Gastroesophageal sphincter (tissue), 4 donors: ENCODE results near the gene C6orf15. TPM values are rescaled to one million over a fixed set of nuclear protein-coding genes. Genes with fewer than 3 reads are reported as not detected.

ENCODE experiments used
- ATAC-seq: fragments of 150-250 bp; one replicate; pipeline ENCODE4 v1.9.1; 2016; ENCODE audit warnings: mild to moderate bottlenecking, moderate library complexity
- H3K27ac ChIP-seq, 4 donors: fragments of 200-600 bp; sonication (generic) in 3 of 4; 1 replicate in 3 of 4; 2 replicates in 1 of 4; pipeline ENCODE4 v1.5.1; 2016 to 2019
- H3K27me3 ChIP-seq: fragments of 200-600 bp; sonication (generic); one replicate; pipeline ENCODE4 v1.5.1; 2019
- H3K36me3 ChIP-seq, 2 donors: fragments of 200-600 bp; sonication (generic); one replicate each; pipeline ENCODE4 v1.5.1; 2019; ENCODE audit warnings: control low read depth in 1 of 2
- H3K4me1 ChIP-seq, 3 donors: fragments of 200-600 bp; sonication (generic); 1 replicate in 2 of 3; 2 replicates in 1 of 3; pipeline ENCODE4 v1.5.1; 2016 to 2019; ENCODE audit warnings: control low read depth in 2 of 3
- H3K4me3 ChIP-seq, 2 donors: fragments of 200-600 bp; sonication (generic); one replicate each; pipeline ENCODE4 v1.5.1; 2019; ENCODE audit warnings: mild to moderate bottlenecking in 1 of 2, moderate library complexity in 1 of 2
- H3K9me3 ChIP-seq, 3 donors: fragments of 200-600 bp; sonication (generic); one replicate each; pipeline ENCODE4 v1.5.1; 2017 to 2019; ENCODE audit warnings: control low read depth in 2 of 3
- CTCF ChIP-seq, 4 experiments: fragments of 200-600 bp in 2 of 4; fragments of 450-650 bp in 2 of 4; sonication (generic) in 1 of 4; IDR thresholded peaks; one replicate each; pipeline ENCODE4 v1.5.1; 2017 to 2019; ENCODE audit warnings: antibody characterized with exemption in 4 of 4, mild to moderate bottlenecking in 2 of 4, moderate library complexity in 2 of 4
- EP300 ChIP-seq: sonication (generic); formaldehyde crosslinking; IDR thresholded peaks from one replicate; pipeline ENCODE4 v1.6.1; 2017; ENCODE audit warnings: antibody characterized with exemption, mild to moderate bottlenecking
- POLR2A ChIP-seq, 2 donors: fragments of 450-650 bp; IDR thresholded peaks; one replicate each; pipeline ENCODE4 v1.6.1; 2017; ENCODE audit warnings: antibody characterized with exemption in 2 of 2, mild to moderate bottlenecking in 2 of 2, moderate library complexity in 1 of 2
- POLR2AphosphoS5 ChIP-seq: sonication (generic); formaldehyde crosslinking; IDR thresholded peaks from one replicate; pipeline ENCODE4 v1.6.1; 2017; ENCODE audit warnings: antibody characterized with exemption
- WGBS, 2 donors: methylation state at CpG; one replicate each; pipeline ENCODE4 v1.1.5; 2018; ENCODE audit warnings: low coverage in 1 of 2; 5-methylcytosine and 5-hydroxymethylcytosine counted together
- total RNA-seq, 4 donors: library from RNA; depleted of rRNA; stranded (reverse); fragments of >200 nt; gene quantifications; one replicate each; pipeline ENCODE4 v1.1.0, GENCODE V29; 2016

C6orf15 gene
- total RNA-seq, 4 donors from 2014 or later = not detected

DNA sequence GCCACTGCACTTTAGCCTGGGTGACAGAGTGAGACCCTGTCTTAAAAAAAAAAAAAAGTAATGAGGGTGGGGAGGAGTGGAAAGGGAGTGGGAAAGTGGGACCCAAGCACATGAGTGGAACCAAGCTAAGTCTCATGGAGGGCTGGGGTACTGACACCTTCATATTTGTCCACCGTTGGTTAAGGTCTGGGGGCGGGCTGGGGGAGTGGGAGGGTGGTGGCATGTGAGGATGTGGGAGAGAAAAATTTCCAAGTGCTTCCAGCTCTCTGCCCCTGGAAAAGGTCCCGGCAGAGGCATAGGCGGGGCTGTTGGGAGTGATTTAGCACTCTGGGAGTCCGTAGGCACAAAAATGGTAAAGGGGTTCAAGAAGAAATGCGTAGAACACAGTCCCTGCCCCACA, 20.4 kb upstream of the C6orf15 start:
- ATAC-seq = no peak
- H3K27me3 ChIP-seq = no peaks in the 10 kb centered on the region
- no peak overlapping the region for H3K27ac ChIP-seq
- H3K4me3 ChIP-seq = no peak overlapping the region
- no peaks in the 10 kb centered on the region for H3K36me3 ChIP-seq
- WGBS, 2 donors = 82 to 83% methylated on average over 1 to 4 of the region's 6 CpGs
- H3K4me1 ChIP-seq = peaks cover 0 to 7% (median 3%) of the 10 kb centered on the region in 3 donors
- no peaks in the 10 kb centered on the region for H3K9me3 ChIP-seq
- TF ChIP-seq CTCF (IDR thresholded peaks at IDR 0.05) (no peak), POLR2AphosphoS5 (no peak), POLR2A (IDR thresholded peaks at IDR 0.05) (no peak), EP300 (no peak)

DNA sequence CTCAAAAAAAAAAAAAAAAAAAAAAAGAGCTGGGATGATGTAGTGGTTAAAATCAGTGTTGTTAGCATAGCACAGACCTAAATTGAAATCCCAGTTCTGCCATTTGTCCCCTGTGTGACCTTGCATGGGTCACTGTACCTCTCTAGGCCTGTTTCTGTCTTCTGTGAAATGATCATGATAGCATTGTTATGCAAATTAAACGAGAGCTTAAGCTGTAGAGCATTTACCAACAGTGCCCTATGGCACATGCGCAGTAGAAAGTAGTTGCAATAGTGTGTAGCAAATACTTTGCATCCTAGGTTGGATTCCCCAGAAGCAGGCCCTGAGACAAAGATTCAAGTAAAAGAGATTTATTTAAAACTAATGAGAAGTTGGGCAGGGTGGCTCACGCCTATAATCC, 19.2 kb upstream of the C6orf15 start:
- Histone ChIP-seq H3K36me3 (no peaks in the 10 kb centered on the region), H3K27ac (no peak overlapping the region), H3K4me3 (no peak overlapping the region), H3K4me1 (no peaks in the 10 kb centered on the region), H3K27me3 (no peaks in the 10 kb centered on the region), H3K9me3 (no peaks in the 10 kb centered on the region)
- WGBS, 2 donors = 68 to 84% methylated on average over 2 to 3 of the region's 3 CpGs
- no peak for TF ChIP-seq CTCF (IDR thresholded peaks at IDR 0.05)
- ATAC-seq = no peak

DNA sequence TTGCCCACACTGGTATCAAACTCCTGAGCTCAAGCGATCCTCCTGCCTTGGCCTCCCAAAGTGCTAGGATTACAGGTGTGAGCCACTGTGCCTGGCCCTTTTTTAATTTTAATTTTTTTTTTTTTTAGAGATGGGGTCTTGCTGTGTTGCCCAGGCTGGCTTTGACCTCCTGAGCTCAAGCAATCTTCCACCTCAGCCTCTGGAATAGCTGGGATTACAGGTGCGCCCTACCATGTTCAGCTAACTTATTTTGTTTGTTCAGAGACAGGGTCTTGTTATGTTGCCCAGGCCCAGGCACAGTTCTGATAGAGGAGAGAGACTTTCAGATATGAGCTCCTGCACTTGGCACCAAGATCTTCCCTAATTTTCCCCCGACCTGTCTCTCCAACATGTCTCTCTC, 18.4 kb upstream of the C6orf15 start:
- Histone ChIP-seq H3K4me1 (no peaks in the 10 kb centered on the region), H3K4me3 (no peak overlapping the region), H3K27me3 (no peaks in the 10 kb centered on the region), H3K27ac (no peak overlapping the region), H3K36me3 (peaks cover 0 to 3% of the 10 kb centered on the region in 2 donors), H3K9me3 (no peaks in the 10 kb centered on the region)
- TF ChIP-seq EP300 = no peak
- no peak for TF ChIP-seq POLR2A (IDR thresholded peaks at IDR 0.05)
- TF ChIP-seq CTCF (IDR thresholded peaks at IDR 0.05) = no peak
- TF ChIP-seq POLR2AphosphoS5 = no peak
- WGBS, 2 donors = 93 to 100% methylated on average over 1 to 3 of the region's 3 CpGs
- no peak for ATAC-seq

- WGBS, 2 donors = 24 to 33% methylated on average over 4 of the region's 4 CpGs
- ATAC-seq = no peak
- TF ChIP-seq POLR2A (IDR thresholded peaks at IDR 0.05) = no peak
- no peak for TF ChIP-seq POLR2AphosphoS5
- no peak for TF ChIP-seq CTCF (IDR thresholded peaks at IDR 0.05)
- TF ChIP-seq EP300 = no peak
- no peaks in the 10 kb centered on the region for H3K9me3 ChIP-seq
- H3K27ac ChIP-seq = no peak overlapping the region
- peaks cover 0 to 5% (median 0%) of the 10 kb centered on the region in 3 donors for H3K4me1 ChIP-seq
- H3K4me3 ChIP-seq = no peak overlapping the region
- no peaks in the 10 kb centered on the region for H3K27me3 ChIP-seq
- H3K36me3 ChIP-seq = peaks cover 0 to 3% of the 10 kb centered on the region in 2 donors
Observed at GRCh38 chr6:31129130-31129529, 16.8 kb upstream of the C6orf15 start.

DNA sequence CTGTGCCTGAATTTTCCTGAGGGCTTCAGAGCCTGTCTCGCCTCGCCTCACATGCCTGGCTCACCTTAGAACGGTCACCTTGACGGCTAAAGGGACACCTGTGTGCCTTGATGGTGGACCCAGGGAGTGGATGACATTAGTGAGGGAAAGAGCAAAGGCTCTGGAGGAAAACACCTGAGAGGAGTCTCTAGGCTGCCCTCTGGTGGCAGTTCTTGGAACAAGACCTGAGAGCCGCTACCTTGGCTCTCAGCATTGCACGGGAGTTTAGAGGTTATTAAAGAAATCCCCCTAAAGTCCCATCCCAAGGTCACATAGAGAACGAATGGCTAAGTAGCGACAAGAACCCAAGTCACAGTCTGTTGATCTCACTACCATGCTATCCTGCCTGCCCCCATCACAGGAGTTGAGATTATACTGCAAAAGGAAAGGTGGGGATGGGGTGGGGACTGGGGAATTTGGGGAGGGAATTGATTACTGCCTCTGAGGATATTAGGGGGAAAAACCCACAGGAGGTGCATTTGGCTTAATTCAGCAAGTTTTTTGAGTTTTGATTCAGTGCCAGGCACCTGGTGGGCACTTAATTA, 15.8 kb upstream of the C6orf15 start:
- TF ChIP-seq CTCF (IDR thresholded peaks at IDR 0.05) (peak in 3 of 4 experiments; percentile 61 to 82 (median 66)), EP300 (no peak)
- Histone ChIP-seq H3K9me3 (no peaks in the 10 kb centered on the region), H3K4me1 (peaks cover 0 to 13% (median 0%) of the 10 kb centered on the region in 3 donors), H3K36me3 (peaks cover 0 to 3% of the 10 kb centered on the region in 2 donors), H3K27me3 (no peaks in the 10 kb centered on the region), H3K4me3 (no peak overlapping the region), H3K27ac (no peak overlapping the region)
- no peak for ATAC-seq
- WGBS, 2 donors = 0 to 5% methylated on average over 3 to 8 of the region's 8 CpGs
